Spleen (tissue), 13 donors: Measurements from ENCODE around the gene RSAD1. TPM values are rescaled to one million over a fixed set of nuclear protein-coding genes. Genes with fewer than 3 reads are reported as not detected.

Experiments
- DNase-seq: peaks from one replicate; pipeline ENCODE4 v3.0.0-alpha.2; 2020
- H3K27ac ChIP-seq, 8 donors: fragments of 200-600 bp; sonication (generic) in 7 of 8; 1 replicate in 4 of 8; 2 replicates in 4 of 8; pipeline versions ENCODE4 v1.5.0 to v1.8.0; 2016 to 2021; ENCODE audit warnings: inconsistent platforms in 4 of 8, mild to moderate bottlenecking in 4 of 8, moderate library complexity in 1 of 8
- H3K27me3 ChIP-seq, 7 donors: fragments of 200-600 bp; sonication (generic) in 6 of 7; replicated peaks in 1 of 7; 1 replicate in 4 of 7; 2 replicates in 3 of 7; pipeline versions ENCODE4 v1.5.0 to v1.8.0; 2016 to 2021; ENCODE audit warnings: inconsistent platforms in 3 of 7, mild to moderate bottlenecking in 1 of 7
- H3K36me3 ChIP-seq, 6 donors: fragments of 200-600 bp; sonication (generic) in 5 of 6; 1 replicate in 4 of 6; 2 replicates in 2 of 6; pipeline versions ENCODE4 v1.5.0 to v1.8.0; 2016 to 2021; ENCODE audit warnings: inconsistent platforms in 2 of 6
- H3K4me1 ChIP-seq, 6 donors: fragments of 200-600 bp; sonication (generic) in 5 of 6; 1 replicate in 3 of 6; 2 replicates in 3 of 6; pipeline versions ENCODE4 v1.5.0 to v1.8.0; 2016 to 2021; ENCODE audit warnings: inconsistent platforms in 3 of 6
- H3K4me3 ChIP-seq, 8 donors: fragments of 200-600 bp; sonication (generic) in 7 of 8; 1 replicate in 4 of 8; 2 replicates in 4 of 8; pipeline versions ENCODE4 v1.5.0 to v1.8.0; 2016 to 2021; ENCODE audit warnings: inconsistent platforms in 4 of 8, mild to moderate bottlenecking in 4 of 8, moderate library complexity in 2 of 8
- H3K9me3 ChIP-seq, 8 donors: fragments of 200-600 bp; sonication (generic) in 7 of 8; 1 replicate in 4 of 8; 2 replicates in 4 of 8; pipeline versions ENCODE4 v1.5.0 to v1.8.0; 2016 to 2021; ENCODE audit warnings: inconsistent platforms in 4 of 8
- POLR2A ChIP-seq, 3 donors: fragments of 450-650 bp; IDR thresholded peaks; one replicate each; pipeline ENCODE4 v1.5.1; 2017; ENCODE audit warnings: antibody characterized with exemption in 3 of 3, mild to moderate bottlenecking in 1 of 3
- POLR2AphosphoS5 ChIP-seq, 3 donors: sonication (generic); formaldehyde crosslinking; IDR thresholded peaks; one replicate each; pipeline ENCODE4 v1.5.1; 2017; ENCODE audit warnings: antibody characterized with exemption in 3 of 3
- WGBS, 5 donors: extraction: QIAGEN DNeasy Blood & Tissue Kit in 3 of 5; methylation state at CpG; one replicate each; pipeline versions ENCODE4 v1.1.5 to v1.1.7; 2013 to 2018; 5-methylcytosine and 5-hydroxymethylcytosine counted together
- intact Hi-C: fragments of 100-400 bp; cut with DNase I; formaldehyde crosslinking; loops from one replicate; pipeline ENCODE4 v1.15.0; 2023; ENCODE audit warnings: low total_unique reads
- long read RNA-seq, 2 donors: transcript quantifications; one replicate each; lab custom pipeline, GENCODE V29; 2026
- polyA plus RNA-seq, 3 donors: library from polyadenylated mRNA; stranded (reverse); fragments of 200-250 nt; gene quantifications; one replicate each; pipeline ENCODE4 v1.2.1, GENCODE V29; 2013
- total RNA-seq, 7 donors: library from RNA; depleted of rRNA in 3 of 7; stranded (reverse); fragments of >200 nt in 3 of 7; fragmentation: NEBNext Ultra II Directional in 4 of 7; extraction: Animal tissue kit (Norgen Biotek cat#: 25700) in 4 of 7; gene quantifications; one replicate each; pipeline versions ENCODE4 v1.1.0 to v1.2.1, GENCODE V29; 2016 to 2021
- TF ChIP-seq, protein P1 (sequence below), 11 experiments: fragments of 200-600 bp in 7 of 11; fragments of 450-650 bp in 4 of 11; sonication (generic) in 4 of 11; IDR thresholded peaks in 8 of 11; conservative IDR thresholded peaks in 3 of 11; 1 replicate in 7 of 11; 2 replicates in 4 of 11; pipeline versions ENCODE4 v1.4.0 to v1.8.0; 2016 to 2021; ENCODE audit warnings: antibody characterized with exemption in 11 of 11, inconsistent platforms in 4 of 11, mild to moderate bottlenecking in 1 of 11
- donor health status: healthy with polysubstance abuse.
- donor health status: DM: no; HTN: no; CAD: no; lungs with moderate emphysema.
- donor health status: DM: no; HTN: no; CAD: no.
- donor health status: Bipolar disorder and iron deficiency.
- donor health status: healthy.
- donor health status: DM: no; HTN: no; CAD: no.
- donor health status: DM: yes; HTN: yes; CAD: no.

The RSAD1 gene
- 10 to 100 TPM; 24.4 to 56.2 (median 39.4) TPM for total RNA-seq
- polyA plus RNA-seq = 10 to 100 TPM; 24.1 to 35.0 (median 30.7) TPM
- long read RNA-seq, donor 1, partial matches to known transcripts = 0 of 2 reads
- long read RNA-seq, donor 1, other reads (novel, unspliced or antisense) = 0 of 2 reads
- long read RNA-seq, donor 2, partial matches to known transcripts = 0 of 3 reads
- long read RNA-seq, donor 2, other reads (novel, unspliced or antisense) = 0 of 3 reads

DNA sequence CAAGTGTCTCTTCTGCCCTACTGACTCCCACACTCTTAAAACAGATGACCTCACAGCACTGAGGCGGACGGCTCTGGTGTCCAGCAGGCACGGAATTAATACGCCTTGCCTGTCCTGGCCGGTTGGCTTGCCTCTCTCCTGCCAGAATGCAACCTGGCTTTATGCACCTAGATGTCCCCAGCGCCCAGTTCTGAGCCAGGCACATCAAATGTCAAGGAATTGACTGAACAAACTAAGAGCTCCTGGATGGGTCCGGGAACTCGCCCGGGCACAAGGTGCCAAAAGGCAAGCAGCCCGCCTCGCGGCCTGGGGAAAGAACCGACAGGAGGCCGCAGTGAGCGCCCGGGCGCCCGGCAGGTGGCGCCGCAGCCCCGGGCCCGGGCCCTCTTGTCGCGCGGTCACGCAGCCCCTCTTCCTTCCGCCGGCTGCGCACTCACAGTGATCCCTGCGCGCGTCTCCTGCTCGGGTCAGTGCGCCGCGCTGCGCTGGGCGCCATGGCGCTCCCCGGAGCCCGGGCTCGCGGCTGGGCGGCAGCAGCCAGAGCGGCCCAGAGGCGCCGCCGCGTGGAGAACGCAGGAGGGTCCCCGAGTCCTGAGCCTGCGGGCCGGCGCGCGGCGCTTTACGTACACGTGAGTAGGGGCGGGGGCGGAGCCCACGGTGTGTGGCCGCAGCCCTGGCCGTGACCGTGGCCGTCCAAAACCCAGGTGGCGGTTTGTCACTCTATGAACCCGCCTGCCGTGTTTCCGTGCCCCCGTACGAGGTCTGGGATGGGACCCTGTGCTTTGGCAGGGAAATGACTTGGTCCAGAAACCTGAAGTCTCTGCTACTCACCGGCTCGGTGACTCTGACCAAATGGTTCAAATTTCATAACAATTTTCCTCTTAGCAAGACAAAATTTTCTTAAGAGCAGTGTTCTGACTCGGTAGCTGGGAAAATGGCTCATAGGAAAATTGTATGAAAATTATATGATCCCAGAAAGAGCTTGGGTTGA, at the start of gene RSAD1:
Gene RSAD1 (plus strand): TSS at position 470 of the 991 bp plus-strand sequence. CDS start 25 bp downstream, at position 495.
- Histone ChIP-seq H3K27me3 (no peaks in the 10 kb centered on the region), H3K36me3 (peaks cover 0 to 34% (median 12%) of the 10 kb centered on the region in 6 donors), H3K27ac (peak within 1 kb of the TSS; percentile 80 to 93 (median 88)), H3K9me3 (no peaks in the 10 kb centered on the region), H3K4me1 (peaks cover 18 to 49% (median 42%) of the 10 kb centered on the region in 6 donors), H3K4me3 (peak within 1 kb of the TSS; percentile 68 to 93 (median 78))
- 2 to 6% (median 4%) methylated on average over 36 to 75 of the region's 75 CpGs for WGBS, 5 donors
- peak; percentile 98 for DNase-seq
- TF ChIP-seq POLR2AphosphoS5 (IDR thresholded peaks at IDR 0.05) = peak; percentile 94 to 97 (median 96)
- TF ChIP-seq, protein P1, sequence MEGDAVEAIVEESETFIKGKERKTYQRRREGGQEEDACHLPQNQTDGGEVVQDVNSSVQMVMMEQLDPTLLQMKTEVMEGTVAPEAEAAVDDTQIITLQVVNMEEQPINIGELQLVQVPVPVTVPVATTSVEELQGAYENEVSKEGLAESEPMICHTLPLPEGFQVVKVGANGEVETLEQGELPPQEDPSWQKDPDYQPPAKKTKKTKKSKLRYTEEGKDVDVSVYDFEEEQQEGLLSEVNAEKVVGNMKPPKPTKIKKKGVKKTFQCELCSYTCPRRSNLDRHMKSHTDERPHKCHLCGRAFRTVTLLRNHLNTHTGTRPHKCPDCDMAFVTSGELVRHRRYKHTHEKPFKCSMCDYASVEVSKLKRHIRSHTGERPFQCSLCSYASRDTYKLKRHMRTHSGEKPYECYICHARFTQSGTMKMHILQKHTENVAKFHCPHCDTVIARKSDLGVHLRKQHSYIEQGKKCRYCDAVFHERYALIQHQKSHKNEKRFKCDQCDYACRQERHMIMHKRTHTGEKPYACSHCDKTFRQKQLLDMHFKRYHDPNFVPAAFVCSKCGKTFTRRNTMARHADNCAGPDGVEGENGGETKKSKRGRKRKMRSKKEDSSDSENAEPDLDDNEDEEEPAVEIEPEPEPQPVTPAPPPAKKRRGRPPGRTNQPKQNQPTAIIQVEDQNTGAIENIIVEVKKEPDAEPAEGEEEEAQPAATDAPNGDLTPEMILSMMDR (IDR thresholded peaks at IDR 0.05 in 8 of 11, conservative IDR thresholded peaks at IDR 0.05 in 3 of 11) = peak; percentile 64 to 97 (median 91)
- peak; percentile 74 to 91 (median 83) for TF ChIP-seq POLR2A (IDR thresholded peaks at IDR 0.05)
- intact Hi-C loops = loop anchor here (10.0 kb wide), 1 partner anchor 104 kb away; the partner anchor contains the start of genes EME1 and MRPL27

DNA sequence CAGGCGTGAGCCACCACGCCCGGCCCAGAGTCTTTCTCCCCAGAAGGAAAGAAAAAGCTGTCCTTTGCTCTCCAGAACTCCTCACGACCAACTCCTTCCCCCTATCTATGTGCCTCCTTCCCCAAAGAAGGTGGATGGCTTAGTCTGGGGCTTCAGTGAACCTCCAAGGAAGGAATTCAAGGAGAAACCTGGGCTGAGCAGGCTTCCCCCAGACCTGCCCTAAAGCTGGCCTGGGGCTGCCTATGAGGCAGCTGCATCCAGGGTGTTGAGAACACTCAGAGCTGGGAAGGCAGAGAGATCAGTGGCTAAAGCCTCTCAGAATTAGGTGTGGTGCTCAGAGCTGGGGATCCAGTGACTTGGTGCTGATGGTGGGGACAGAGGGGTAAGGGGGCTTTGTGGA, 48.9 kb upstream of the RSAD1 start:
- peaks cover 0 to 23% (median 0%) of the 10 kb centered on the region in 6 donors for H3K36me3 ChIP-seq
- WGBS, 5 donors = 87 to 99% (median 94%) methylated on average over 4 of the region's 4 CpGs
- no peak overlapping the region for H3K4me3 ChIP-seq
- H3K27me3 ChIP-seq = no peaks in the 10 kb centered on the region
- DNase-seq = no peak
- intact Hi-C loops = no loop called here
- no peaks in the 10 kb centered on the region for H3K9me3 ChIP-seq
- no peak overlapping the region for H3K27ac ChIP-seq
- TF ChIP-seq POLR2A (IDR thresholded peaks at IDR 0.05) (no peak), POLR2AphosphoS5 (IDR thresholded peaks at IDR 0.05) (no peak)
- TF ChIP-seq, protein P1 (IDR thresholded peaks at IDR 0.05 in 8 of 11, conservative IDR thresholded peaks at IDR 0.05 in 3 of 11) = no peak
- H3K4me1 ChIP-seq = peaks cover 14 to 40% (median 31%) of the 10 kb centered on the region in 6 donors

DNA sequence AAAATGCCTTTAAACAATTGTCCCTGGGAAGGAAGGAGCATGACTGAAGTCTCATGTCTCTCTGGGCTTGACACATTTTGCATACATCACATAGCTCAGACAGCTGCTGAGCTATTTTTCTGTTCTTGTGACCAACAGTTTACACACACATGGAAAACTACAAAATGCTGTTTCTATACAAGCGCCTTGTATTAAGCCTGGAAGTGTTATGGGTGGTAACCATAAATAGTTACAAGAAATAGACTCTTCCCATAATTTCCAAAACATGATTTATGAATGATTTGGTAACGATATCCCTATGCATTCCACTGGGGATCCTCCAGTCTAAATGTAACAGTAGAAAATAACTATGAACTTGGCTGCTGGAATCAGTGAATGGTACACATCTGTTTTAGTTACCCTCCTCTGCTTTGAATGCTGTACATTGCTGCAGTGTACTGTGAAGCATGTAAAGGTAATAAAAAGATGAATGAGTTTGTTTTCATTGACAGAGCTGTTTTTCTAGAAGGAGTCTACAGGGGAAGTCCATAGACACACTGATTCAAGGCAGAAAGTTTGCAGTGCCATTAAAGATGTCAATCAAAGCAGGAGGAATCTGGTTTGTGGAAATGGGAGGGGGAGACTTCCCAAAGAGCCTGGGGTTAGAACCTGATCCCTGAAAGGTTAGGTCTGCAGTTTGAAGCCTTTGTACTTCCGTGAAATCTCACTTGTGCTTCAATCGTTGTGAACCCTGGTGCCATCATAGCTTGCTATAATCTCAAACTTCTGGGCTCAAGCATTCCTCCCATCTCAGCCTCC, 47.6 kb upstream of the RSAD1 start:
- H3K27me3 ChIP-seq = no peaks in the 10 kb centered on the region
- H3K27ac ChIP-seq = no peak overlapping the region
- H3K36me3 ChIP-seq = peaks cover 0 to 23% (median 0%) of the 10 kb centered on the region in 6 donors
- H3K9me3 ChIP-seq = no peaks in the 10 kb centered on the region
- WGBS, 5 donors = 79 to 91% (median 88%) methylated on average over 4 of the region's 4 CpGs
- DNase-seq = no peak
- H3K4me3 ChIP-seq = no peak overlapping the region
- intact Hi-C loops = no loop called here
- H3K4me1 ChIP-seq = peaks cover 9 to 30% (median 20%) of the 10 kb centered on the region in 6 donors
- TF ChIP-seq POLR2AphosphoS5 (IDR thresholded peaks at IDR 0.05) (no peak), POLR2A (IDR thresholded peaks at IDR 0.05) (no peak)
- TF ChIP-seq, protein P1 (IDR thresholded peaks at IDR 0.05 in 8 of 11, conservative IDR thresholded peaks at IDR 0.05 in 3 of 11) = no peak
